NCI-H446 treated with DMSO at 0.1 percent for 48 hours (cell line): ENCODE measurements around the gene RINL.
"Not testable (repeated sequence)": the region's sequence is repeated elsewhere in the genome, so short reads cannot be mapped to it uniquely, and the experiment has no call there.

Experiments used
- DNase-seq: peaks from one replicate; lab custom pipeline; 2025; lab: John Stamatoyannopoulos, UW

The RINL gene

DNA sequence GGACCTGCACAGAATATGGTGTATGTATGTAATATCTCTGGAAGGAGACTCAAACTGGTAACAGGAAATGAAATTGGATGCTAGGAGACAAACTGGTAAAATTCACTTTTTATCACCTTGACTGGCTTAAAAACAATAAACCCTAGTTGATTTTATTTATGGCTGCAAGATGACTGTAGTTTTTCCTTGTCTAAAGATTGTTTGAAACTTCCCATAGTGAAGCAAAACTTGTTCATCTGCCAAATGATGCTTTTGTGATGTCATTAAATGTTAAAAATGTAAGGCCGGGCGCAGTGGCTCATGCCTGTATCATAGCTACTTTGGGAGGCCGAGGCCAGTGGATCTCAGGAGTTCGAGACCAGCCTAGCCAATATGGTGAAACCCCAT lies 44.0 kb downstream of the RINL start:
- no peak for DNase-seq

DNA sequence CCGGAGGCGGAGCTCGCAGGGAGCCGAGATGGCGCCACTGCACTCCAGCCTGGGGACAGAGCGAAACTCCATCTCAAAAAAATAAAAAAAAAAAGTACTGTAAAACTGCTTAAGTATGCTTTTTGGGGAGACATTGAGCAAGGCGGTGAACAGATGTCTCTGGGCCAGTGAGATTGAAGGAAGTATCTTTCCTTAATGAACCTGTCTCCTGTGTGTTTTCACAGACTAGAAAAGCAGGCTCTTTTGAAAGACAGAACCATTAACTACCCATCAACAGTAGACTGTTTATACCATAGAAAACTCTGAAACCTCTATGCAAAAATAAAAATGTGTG lies 45.0 kb downstream of the RINL start:
- DNase-seq: no peak

DNA sequence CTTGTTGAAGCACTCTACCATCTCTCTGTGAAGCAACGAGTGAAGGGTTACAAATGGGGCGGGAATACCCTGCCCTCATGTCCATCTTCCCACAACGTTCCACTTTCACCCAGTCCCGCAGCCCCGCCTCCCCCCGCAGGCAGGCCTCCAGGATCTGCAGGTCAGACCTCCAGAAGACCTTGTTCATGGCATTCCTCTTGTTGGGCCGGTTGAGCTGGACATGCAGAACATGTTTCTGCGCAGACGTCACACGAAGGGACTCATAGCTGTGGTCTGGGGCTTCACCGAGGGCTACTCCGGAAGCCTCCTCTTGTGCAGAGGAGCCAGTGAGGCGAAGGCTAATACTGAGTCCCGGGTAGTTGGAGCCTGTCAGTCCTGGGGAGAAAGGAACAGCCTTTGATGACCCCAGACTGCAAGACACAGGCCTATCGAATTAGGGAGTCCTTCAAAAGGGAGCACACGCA lies 46.9 kb downstream of the RINL start:
- no peak for DNase-seq

DNA sequence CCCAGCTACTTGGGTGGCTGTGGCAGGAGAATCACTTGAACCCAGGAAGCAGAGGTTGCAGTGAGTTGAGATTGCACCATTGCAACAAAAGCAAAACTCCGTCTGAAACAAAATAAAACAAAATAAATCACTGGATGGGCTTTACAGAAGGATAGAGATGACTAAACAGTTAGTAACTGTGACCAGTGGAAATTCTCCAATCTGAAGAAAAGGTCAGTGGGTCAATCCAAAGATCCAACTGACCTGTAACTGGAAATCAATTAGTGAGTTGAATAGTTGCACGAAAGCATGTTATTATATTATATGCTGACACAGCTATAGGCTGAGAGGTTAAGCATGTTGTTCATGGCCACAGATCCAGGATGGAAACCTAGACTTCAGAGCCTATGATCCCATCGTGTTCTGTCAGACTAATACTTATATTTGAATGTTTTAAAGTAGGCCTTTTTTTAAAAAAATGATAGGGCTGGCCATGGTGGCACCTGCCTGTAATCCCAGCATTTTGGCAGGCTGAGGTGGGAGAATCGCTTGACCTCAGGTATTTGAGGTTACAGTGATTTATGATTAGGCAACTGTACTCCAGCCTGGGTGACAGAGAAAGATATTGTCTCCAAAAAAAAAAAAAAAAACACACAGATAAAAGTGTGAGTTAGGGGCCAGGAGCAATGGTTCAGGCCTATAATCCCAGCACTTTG lies 47.9 kb downstream of the RINL start:
- DNase-seq: no peak

DNA sequence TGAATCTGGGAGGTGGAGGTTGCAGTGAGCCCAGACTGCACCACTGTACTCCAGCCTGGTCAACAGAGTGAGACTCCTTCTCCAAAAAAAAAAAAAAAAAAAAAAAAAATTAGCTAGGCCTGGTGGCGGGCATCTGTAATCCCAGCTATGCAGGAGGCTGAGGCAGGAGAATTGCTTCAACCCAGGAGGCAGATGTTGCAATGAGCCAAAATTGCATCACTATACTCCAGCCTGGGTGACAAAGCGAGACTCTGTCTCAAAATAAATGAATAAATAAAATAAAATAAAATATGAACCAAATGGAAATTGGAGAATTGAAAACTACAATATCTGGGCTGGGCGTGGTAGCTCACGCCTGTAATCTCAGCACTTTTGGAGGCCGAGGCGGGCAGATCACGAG lies 48.9 kb downstream of the RINL start:
- not testable (repeated sequence) for DNase-seq

DNA sequence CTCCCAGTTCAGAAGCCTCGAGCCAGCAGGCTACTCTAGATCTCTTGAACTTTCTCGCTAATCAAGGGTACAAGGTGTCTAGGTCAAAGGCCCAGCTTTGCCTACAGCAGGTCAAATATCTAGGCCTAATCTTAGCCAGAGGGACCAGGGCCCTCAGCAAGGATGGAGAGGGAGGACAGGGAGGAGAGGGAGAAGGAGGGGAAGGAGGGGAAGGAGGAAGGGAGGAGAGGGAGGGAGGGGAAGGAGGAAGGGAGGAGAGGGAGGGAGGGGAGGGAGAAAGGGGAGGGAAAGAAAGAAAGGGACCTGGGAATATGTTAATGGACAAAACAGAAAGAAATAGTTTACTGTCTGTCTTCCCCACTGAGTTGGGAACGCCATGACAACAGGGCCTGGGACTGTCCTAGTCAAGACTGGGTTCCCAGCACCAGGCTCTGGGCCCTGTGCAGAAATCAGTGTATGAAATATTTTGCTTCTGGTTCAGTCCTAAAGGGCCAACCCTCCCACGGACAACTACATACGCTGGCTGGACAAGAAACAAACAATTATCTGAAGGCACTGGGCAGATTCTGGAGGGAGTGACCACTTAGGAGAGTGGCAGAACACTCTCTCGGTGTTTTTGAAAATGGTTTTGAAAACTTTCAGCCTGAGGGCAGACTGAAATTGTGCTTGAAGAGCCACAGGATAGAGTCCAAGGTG lies 51.1 kb downstream of the RINL start:
- DNase-seq: no peak

DNA sequence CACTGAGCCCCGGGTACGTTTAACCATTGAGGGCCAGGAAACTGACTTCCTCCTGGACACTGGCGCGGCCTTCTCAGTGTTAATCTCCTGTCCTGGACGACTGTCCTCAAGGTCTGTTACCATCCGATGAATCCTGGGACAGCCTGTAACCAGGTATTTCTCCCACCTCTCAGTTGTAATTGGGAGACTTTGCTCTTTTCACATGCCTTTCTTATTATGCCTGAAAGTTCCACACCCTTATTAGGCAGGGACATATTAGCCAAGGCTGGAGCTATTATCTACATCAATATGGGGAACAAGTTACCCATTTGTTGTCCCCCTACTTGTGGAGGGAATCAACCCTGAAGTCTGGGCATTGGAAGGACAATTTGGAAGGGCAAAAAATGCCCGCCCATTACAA lies 52.1 kb downstream of the RINL start:
- not testable (repeated sequence) for DNase-seq

DNA sequence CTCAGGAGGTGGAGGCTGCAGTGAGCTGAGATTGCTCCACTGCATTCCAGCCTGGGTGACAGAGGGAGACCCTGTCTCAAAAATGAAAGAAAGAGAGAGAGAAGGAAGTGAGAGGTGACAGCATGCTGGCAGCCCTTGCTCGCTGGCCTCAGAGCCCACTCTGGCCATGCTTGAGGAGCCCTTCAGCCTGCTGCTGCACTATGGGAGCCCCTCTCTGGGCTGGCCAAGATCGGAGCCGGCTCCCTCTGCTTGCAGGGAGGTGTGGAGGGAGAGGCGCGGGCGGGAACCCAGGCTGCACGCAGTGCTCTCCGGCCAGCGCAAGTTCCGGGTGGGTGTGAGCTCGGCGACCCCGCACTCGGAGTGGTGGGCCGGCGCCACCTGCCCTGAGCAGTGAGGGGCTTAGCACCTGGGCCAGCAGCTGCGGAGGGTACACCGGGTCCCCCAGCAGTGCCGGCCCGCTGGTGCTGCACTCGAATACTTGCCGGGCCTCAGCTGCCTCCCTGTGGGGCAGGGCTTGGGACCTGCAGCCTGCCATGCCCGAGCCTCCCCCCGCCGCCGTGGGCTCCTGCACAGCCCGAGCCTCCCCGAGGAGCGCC lies 56.7 kb downstream of the RINL start:
- not testable (repeated sequence) for DNase-seq

DNA sequence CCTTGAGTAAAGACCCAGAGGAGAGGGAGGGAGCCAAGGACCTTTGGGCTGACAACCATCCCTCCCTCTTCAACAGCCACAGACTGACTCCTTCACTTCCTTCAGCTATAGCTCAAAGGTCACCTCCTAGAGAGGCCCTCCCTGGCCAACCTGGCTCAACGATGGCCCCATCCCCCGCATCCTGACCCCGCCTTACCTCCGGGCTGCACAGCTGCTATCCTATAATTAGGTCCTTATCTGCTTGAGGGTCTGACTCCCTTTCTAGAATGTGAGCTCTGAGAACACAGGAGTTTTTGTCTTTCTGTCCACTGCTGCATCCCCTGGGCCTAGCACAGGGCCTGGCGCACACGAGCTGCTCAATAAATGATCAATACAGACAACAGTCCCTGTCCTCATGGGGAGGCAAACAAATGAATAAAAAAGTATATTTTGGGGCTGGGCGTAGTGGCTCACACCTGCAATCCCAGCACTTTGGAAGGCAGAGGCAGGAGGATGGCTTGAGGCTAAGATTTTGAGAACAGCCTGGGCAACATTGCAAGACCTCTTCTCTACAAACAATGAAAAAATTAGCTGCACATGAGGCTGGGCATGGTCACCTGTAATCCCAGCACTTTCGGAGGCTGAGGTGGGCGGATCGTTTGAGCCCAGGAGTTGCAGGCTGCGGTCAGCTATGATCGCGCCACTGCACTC lies 58.7 kb downstream of the RINL start:
- DNase-seq: no peak
